Osteoblast (primary cell): Measurements from ENCODE around the gene HMCES. TPM values are rescaled to one million over a fixed set of nuclear protein-coding genes. Genes with fewer than 3 reads are reported as not detected.
A peak's percentile ranks its signal among the peaks of the same experiment; 100 is the strongest.

Experiments
- DNase-seq: peaks from one replicate; pipeline ENCODE4 v3.0.0; 2011; ENCODE audit warnings: low spot score, mixed read lengths; ENCODE audit not compliant: insufficient read length; ENCODE audit errors: missing footprints
- H2AFZ ChIP-seq: 2 replicates; pipeline ENCODE4 v1.6.0; 2011; ENCODE audit warnings: mild to moderate bottlenecking, low read length
- H3K27ac ChIP-seq: 2 replicates; pipeline ENCODE4 v1.5.1; 2011; ENCODE audit warnings: mild to moderate bottlenecking, low read depth, low read length, moderate library complexity
- H3K27me3 ChIP-seq: 2 replicates; pipeline ENCODE4 v1.6.0; 2012; ENCODE audit warnings: mild to moderate bottlenecking, control low read depth, inconsistent platforms, low read length, moderate library complexity; ENCODE audit not compliant: insufficient read depth
- H3K36me3 ChIP-seq: 2 replicates; pipeline ENCODE4 v1.5.1; 2011; ENCODE audit warnings: mild to moderate bottlenecking, low read length, control low read depth, moderate library complexity; ENCODE audit not compliant: insufficient read depth
- H3K4me1 ChIP-seq: 2 replicates; pipeline ENCODE4 v1.5.1; 2011; ENCODE audit warnings: mild to moderate bottlenecking, low read length, control low read depth, moderate library complexity; ENCODE audit not compliant: insufficient read depth
- H3K4me2 ChIP-seq: 2 replicates; pipeline ENCODE4 v1.6.0; 2011; ENCODE audit warnings: mild to moderate bottlenecking, low read length; ENCODE audit not compliant: insufficient read depth
- H3K4me3 ChIP-seq: fragments of 200-600 bp; sonication (generic); 3 replicates; pipeline ENCODE4 v1.5.1; 2012; ENCODE audit warnings: mild to moderate bottlenecking, low read length, inconsistent platforms; ENCODE audit not compliant: insufficient read depth
- H3K79me2 ChIP-seq: 2 replicates; pipeline ENCODE4 v1.6.0; 2012; ENCODE audit warnings: mild to moderate bottlenecking, low read length, control low read depth, inconsistent platforms; ENCODE audit not compliant: insufficient read depth
- H3K9me3 ChIP-seq: 2 replicates; pipeline ENCODE4 v1.5.1; 2011; ENCODE audit warnings: low read depth, low read length, control low read depth
- H4K20me1 ChIP-seq: 2 replicates; pipeline ENCODE4 v1.6.0; 2012; ENCODE audit warnings: mild to moderate bottlenecking, low read length, control low read depth; ENCODE audit not compliant: insufficient read depth
- total RNA-seq: library from RNA; depleted of rRNA; stranded (reverse); fragments of >200 nt; gene quantifications from 2 replicates; pipeline ENCODE4 v1.2.3, GENCODE V29; 2012
- TF ChIP-seq, protein P1 (sequence below): IDR thresholded peaks from 2 replicates; pipeline ENCODE4 v1.5.1; 2011; ENCODE audit warnings: mild to moderate bottlenecking, low read depth, low read length, moderate library complexity; ENCODE audit errors: extremely low read depth

The HMCES gene
- total RNA-seq, 1 donor, result 10.5 TPM

DNA sequence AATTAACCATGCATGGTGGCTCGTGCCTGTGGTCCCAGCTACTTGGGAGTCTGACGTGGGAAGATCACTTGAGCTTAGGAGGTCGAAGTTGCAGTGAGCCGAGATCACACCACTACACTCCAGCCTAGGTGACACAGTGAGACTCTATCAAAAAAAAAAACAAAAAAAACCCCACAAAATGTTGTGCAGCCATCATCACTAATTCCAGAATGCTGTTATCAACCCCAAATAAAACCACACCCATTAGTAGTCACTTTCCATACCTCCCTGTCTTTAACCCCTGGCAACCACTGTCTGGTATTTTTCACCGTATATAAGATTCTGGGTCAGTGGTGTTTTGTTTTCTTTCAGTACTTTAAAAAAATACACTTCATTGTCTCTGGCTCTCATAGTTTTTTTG lies 16.6 kb downstream of the HMCES start:
- no peak for DNase-seq
- H3K4me2 ChIP-seq, result no peak overlapping the region
- no peak overlapping the region for H3K4me3 ChIP-seq
- no peaks in the 10 kb centered on the region for H4K20me1 ChIP-seq
- no peaks in the 10 kb centered on the region for H3K79me2 ChIP-seq
- no peaks in the 10 kb centered on the region for H3K4me1 ChIP-seq
- peaks cover 30% of the 10 kb centered on the region for H3K36me3 ChIP-seq
- H3K27me3 ChIP-seq, result no peaks in the 10 kb centered on the region
- H2AFZ ChIP-seq, result no peak overlapping the region
- TF ChIP-seq, protein P1, sequence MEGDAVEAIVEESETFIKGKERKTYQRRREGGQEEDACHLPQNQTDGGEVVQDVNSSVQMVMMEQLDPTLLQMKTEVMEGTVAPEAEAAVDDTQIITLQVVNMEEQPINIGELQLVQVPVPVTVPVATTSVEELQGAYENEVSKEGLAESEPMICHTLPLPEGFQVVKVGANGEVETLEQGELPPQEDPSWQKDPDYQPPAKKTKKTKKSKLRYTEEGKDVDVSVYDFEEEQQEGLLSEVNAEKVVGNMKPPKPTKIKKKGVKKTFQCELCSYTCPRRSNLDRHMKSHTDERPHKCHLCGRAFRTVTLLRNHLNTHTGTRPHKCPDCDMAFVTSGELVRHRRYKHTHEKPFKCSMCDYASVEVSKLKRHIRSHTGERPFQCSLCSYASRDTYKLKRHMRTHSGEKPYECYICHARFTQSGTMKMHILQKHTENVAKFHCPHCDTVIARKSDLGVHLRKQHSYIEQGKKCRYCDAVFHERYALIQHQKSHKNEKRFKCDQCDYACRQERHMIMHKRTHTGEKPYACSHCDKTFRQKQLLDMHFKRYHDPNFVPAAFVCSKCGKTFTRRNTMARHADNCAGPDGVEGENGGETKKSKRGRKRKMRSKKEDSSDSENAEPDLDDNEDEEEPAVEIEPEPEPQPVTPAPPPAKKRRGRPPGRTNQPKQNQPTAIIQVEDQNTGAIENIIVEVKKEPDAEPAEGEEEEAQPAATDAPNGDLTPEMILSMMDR, result no peak
- no peak overlapping the region for H3K27ac ChIP-seq
- no peaks in the 10 kb centered on the region for H3K9me3 ChIP-seq

DNA sequence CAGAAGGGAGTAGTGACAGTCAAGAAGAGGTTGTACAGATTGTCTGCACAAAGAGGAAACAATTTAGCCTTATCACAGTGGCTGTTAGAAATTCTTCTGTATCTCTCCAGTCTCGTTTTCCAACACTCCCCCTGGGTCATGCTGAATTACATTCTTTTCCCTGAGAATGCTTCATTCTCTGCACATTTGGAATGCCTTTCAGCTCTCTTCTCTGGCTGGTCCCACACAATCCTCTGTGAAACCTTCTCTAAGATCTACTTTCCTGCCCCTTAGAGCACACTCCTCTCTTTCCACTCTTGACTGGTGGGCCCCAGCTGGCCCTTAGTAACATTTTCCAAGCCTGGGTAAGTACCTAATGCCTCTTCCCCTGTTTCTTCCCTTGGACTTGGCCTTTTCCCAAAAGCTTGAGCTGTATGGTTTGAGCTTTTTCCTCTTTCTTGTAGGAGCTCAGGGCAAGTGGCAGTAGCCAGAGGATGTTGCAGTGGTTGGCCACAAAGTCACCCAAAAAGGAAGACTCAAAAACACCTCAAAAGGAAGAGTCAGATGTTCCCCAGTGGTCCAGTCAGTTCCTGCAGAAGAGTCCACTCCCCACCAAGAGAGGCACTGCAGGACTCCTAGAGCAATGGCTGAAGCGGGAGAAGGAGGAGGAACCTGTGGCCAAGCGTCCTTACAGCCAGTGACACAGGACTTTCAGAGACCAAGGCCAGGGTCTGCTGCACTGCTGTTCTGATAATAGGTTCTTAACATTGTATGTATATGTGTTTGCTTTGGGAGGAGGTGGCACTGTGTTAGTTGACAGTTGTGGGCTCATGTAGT lies 25.7 kb downstream of the HMCES start:
- no peaks in the 10 kb centered on the region for H3K27me3 ChIP-seq
- H3K36me3 ChIP-seq, result peaks cover 21% of the 10 kb centered on the region
- H3K9me3 ChIP-seq, result no peaks in the 10 kb centered on the region
- H4K20me1 ChIP-seq, result no peaks in the 10 kb centered on the region
- peaks cover 9% of the 10 kb centered on the region for H3K4me1 ChIP-seq
- no peak overlapping the region for H2AFZ ChIP-seq
- no peaks in the 10 kb centered on the region for H3K79me2 ChIP-seq
- H3K27ac ChIP-seq, result peak overlapping the region; percentile 57
- H3K4me3 ChIP-seq, result no peak overlapping the region
- H3K4me2 ChIP-seq, result no peak overlapping the region
- TF ChIP-seq, protein P1, result no peak
- DNase-seq, result peak; percentile 23

DNA sequence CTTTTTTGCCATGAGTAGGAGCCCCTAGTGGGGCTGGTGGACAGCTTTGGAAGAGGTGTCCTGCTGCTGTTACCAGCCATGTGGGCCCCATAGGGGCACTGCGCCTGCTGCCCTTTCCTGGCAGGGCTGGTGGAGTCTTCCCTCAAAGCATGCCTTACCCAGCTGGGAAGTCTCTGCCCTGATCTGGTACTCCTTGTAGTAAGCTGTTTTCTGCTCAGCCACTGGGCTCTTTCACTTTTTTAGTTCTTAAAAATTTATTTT lies 26.2 kb downstream of the HMCES start:
- no peaks in the 10 kb centered on the region for H3K9me3 ChIP-seq
- H4K20me1 ChIP-seq, result no peaks in the 10 kb centered on the region
- peak overlapping the region; percentile 57 for H3K27ac ChIP-seq
- TF ChIP-seq, protein P1, result no peak
- peak; percentile 38 for DNase-seq
- H2AFZ ChIP-seq, result no peak overlapping the region
- H3K36me3 ChIP-seq, result peaks cover 21% of the 10 kb centered on the region
- no peaks in the 10 kb centered on the region for H3K27me3 ChIP-seq
- peaks cover 9% of the 10 kb centered on the region for H3K4me1 ChIP-seq
- H3K4me2 ChIP-seq, result peak overlapping the region; percentile 69
- no peak overlapping the region for H3K4me3 ChIP-seq
- H3K79me2 ChIP-seq, result no peaks in the 10 kb centered on the region

DNA sequence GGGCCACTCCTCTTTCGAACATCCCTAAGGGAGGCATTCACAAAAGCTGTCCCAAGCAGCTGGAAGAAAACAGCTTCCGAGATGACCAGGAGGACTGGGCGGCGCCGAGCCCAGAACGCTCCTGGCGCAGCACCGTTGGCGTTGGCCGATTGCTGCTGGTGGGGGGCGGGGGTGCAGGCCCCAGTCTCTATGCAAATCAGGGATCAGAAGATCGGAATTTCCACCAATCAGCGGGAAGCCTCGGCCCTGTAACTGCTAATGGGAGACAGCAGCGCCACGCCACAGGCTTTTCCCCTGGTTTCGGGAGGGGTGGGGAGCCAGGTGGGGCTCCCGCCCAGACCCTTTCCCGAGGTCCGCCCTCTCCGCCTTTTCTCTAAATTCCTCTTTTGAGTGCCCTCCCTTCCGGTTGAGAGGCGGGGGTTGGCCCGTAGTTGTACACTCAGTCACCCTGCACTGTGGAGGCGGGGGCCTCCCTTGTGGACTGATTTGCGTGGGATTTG lies 27.0 kb downstream of the HMCES start:
- Histone ChIP-seq H2AFZ (peak overlapping the region; percentile 84), H3K4me3 (peak overlapping the region; percentile 56), H3K4me2 (peak overlapping the region; percentile 69), H3K27ac (peak overlapping the region; percentile 57), H3K4me1 (peaks cover 9% of the 10 kb centered on the region), H3K79me2 (no peaks in the 10 kb centered on the region), H3K27me3 (no peaks in the 10 kb centered on the region), H3K36me3 (peaks cover 17% of the 10 kb centered on the region), H4K20me1 (no peaks in the 10 kb centered on the region), H3K9me3 (no peaks in the 10 kb centered on the region)
- TF ChIP-seq, protein P1, result no peak
- DNase-seq, result peak; percentile 95
